Cardiac septum (tissue), 1 donor: ENCODE measurements around the gene SUFU. TPM values are rescaled to one million over a fixed set of nuclear protein-coding genes. Genes with fewer than 3 reads are reported as not detected.
A peak's percentile ranks its signal among the peaks of the same experiment; 100 is the strongest.
"Not testable (repeated sequence)": the region's sequence is repeated elsewhere in the genome, so short reads cannot be mapped to it uniquely, and the experiment has no call there.

Experiments
- DNase-seq: peaks from one replicate; pipeline ENCODE4 v3.0.0-alpha.2; 2020; ENCODE audit warnings: low spot score
- intact Hi-C: fragments of 100-400 bp; cut with DNase I; formaldehyde crosslinking; loops from one replicate; pipeline ENCODE4 v1.14.0; 2022
- long read RNA-seq: library from polyadenylated mRNA; unstranded; transcript quantifications from one replicate; pipeline ENCODE4 v2.0.0, GENCODE V29; 2021
- total RNA-seq: library from RNA; stranded (reverse); fragmentation: NEBNext Ultra II Directional; extraction: Animal tissue kit (Norgen Biotek cat#: 25700); gene quantifications from one replicate; pipeline ENCODE4 v1.2.1, GENCODE V29; 2021
- donor health status: DM: no; HTN: no; CAD: no.

Gene SUFU
- 6.1 TPM for total RNA-seq
- long read RNA-seq, full-length matches to known transcripts, result 1 of 14 reads
- long read RNA-seq, partial matches to known transcripts, result 1 of 14 reads
- long read RNA-seq, other reads (novel, unspliced or antisense), result 12 of 14 reads

GRCh38 chr10:102503264-102504178 is at the start of gene SUFU:
TSS of gene SUFU (plus strand) at chr10:102503972. CDS start at chr10:102504153, 181 bp downstream.
- peak; percentile 99 for DNase-seq
- intact Hi-C loops, result loop anchor here (2.0 to 5.0 kb wide), 3 partner anchors 81 to 139 kb away; partner anchors contain the start of gene FBXL15

GRCh38 chr10:102454662-102455487 is 48.9 kb upstream of the SUFU start:
- DNase-seq, intact Hi-C loops: not testable (repeated sequence)

- no peak for DNase-seq
- intact Hi-C loops, result no loop called here
Measured at GRCh38 chr10:102455893-102456471, 47.8 kb upstream of the SUFU start.

- intact Hi-C loops, result no loop called here
- DNase-seq, result no peak
Measured at GRCh38 chr10:102457591-102458150, 46.1 kb upstream of the SUFU start.

- intact Hi-C loops, result no loop called here
- DNase-seq, result no peak
Measured at GRCh38 chr10:102458656-102459055, 45.1 kb upstream of the SUFU start.

GRCh38 chr10:102460836-102461186 is 43.0 kb upstream of the SUFU start:
- intact Hi-C loops, result no loop called here
- no peak for DNase-seq

- DNase-seq, result peak; percentile 96
- intact Hi-C loops, result loop anchor here (2.0 kb wide), 1 partner anchor 29 kb away; the partner anchor contains the start of gene CUEDC2
Measured at GRCh38 chr10:102461187-102462054, 42.4 kb upstream of the SUFU start.

GRCh38 chr10:102462512-102463054 is 41.2 kb upstream of the SUFU start:
- intact Hi-C loops, result loop anchor here (2.0 kb wide), 1 partner anchor 30 kb away; the partner anchor contains the start of gene CUEDC2
- no peak for DNase-seq

GRCh38 chr10:102463983-102464382 is 39.8 kb upstream of the SUFU start:
- intact Hi-C loops, result loop anchor here (2.0 kb wide), 1 partner anchor 31 kb away; the partner anchor contains the start of gene CUEDC2
- DNase-seq, result no peak

- no peak for DNase-seq
Measured at GRCh38 chr10:102465466-102465865, 38.3 kb upstream of the SUFU start.

GRCh38 chr10:102467318-102467717 is 36.5 kb upstream of the SUFU start:
- no peak for DNase-seq
- intact Hi-C loops, result no loop called here

More at GRCh38 chr10:102465466-102465865, 38.3 kb upstream of the SUFU start:
- intact Hi-C loops, result no loop called here

- intact Hi-C loops, result no loop called here
- DNase-seq, result no peak
Measured at GRCh38 chr10:102467971-102468438, 35.8 kb upstream of the SUFU start.

GRCh38 chr10:102468683-102469082 is 35.1 kb upstream of the SUFU start:
- intact Hi-C loops, result no loop called here
- no peak for DNase-seq

- intact Hi-C loops, result no loop called here
- no peak for DNase-seq
Measured at GRCh38 chr10:102470579-102471546, 32.9 kb upstream of the SUFU start.

GRCh38 chr10:102473445-102474331 is 30.1 kb upstream of the SUFU start:
- intact Hi-C loops, result no loop called here

More at GRCh38 chr10:102473445-102474331, 30.1 kb upstream of the SUFU start:
- no peak for DNase-seq
